ENCODE data around the gene RPN1.

GRCh38 chr3:128581566-128581965 lies 69.1 kb downstream of the RPN1 start:
- TF ChIP-seq CTCF (IDR thresholded peaks at IDR 0.05; ENCODE audit: borderline replicate concordance, extremely low read depth, low read length, poor library complexity, severe bottlenecking) (no peak), EZH2 (IDR thresholded peaks at IDR 0.05; ENCODE audit: borderline replicate concordance, low read depth, low read length, severe bottlenecking) (no peak)

Data from DND-41 (cell line).